AG20443 (cell line): ENCODE measurements around the gene ADORA2A.

ENCODE experiments used
- DNase-seq: peaks from one replicate; pipeline ENCODE4 v3.0.0; 2012; ENCODE audit warnings: low spot score, mixed read lengths

Gene ADORA2A

GRCh38 chr22:24453853-24454252, 26.5 kb downstream of the ADORA2A start:
- DNase-seq: no peak

DNA sequence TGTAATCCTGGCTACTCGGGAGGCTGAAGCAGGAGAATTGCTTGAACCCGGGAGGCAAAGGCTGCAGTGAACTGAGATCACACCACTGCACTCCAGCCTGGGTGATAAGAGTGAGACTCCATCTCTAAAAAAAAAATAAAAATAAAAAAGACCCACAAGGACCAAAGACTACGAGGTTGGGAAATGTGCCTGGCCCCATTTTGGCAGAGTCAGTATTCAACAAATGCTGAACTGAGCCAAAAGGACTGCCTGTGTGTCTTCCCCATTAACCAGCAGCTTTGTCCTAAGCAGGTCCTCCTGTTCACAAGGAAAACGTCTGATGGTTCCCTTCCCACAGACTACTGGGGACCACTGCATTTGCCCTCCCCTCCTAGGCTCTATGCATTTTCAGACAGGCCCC, 27.6 kb downstream of the ADORA2A start:
- DNase-seq: no peak

DNA sequence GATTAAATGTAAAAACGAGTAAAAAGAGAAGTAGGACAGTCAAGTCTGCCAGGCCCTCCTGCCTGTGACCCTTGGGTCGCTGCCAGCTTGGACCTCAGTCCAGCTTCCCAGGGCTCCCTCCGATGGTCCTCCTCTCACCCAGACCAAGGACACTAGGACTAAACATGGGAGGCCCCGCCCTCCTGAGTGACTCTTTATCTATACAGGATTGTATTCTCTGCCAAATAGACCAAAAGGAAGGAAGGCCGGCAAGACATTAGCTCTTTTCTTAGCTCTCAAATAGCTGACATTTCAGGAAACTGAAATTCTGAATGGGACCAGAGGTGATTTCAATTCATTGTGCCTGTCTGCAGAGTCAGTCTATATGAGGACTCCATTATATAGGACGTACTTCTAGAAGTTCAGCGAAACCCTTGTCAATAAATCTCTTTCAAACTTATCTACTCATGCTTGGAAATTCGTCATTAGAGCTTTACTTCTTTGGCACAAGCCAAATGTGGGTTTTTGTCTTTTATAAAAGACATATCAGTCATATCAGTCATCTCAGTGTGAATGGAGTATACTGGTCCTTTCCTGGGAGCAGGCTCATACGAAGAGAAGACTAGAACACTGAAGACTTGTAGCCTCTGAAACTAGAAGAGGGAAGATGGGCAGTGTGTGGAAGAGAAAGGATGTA, 28.5 kb downstream of the ADORA2A start:
- DNase-seq: no peak

DNA sequence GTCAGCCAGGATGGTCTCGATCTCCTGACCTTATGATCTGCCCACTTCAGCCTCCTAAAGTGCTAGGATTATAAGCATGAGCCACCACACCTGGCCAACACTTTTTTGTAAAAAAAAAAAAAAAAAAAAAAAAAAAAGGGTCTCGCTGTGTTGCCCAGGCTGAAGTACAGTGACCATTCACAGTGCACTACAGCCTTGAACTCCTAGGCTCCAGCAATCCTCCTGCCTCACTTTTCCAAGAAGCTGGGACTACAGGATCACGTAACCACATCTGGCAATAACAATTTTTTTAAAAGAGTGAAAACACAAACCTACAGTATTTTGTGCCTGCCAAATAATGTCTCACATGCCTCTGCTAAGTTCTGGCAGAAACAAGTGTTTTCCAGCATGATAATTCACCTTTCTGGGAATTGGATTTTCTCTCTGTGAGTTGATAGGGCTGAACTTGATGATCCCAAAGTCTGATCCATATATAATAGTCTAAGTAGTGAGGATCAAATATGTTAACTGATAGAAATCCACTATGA, 30.6 kb downstream of the ADORA2A start:
- no peak for DNase-seq

- DNase-seq: no peak
Measured at GRCh38 chr22:24459911-24460310, 32.5 kb downstream of the ADORA2A start.

DNA sequence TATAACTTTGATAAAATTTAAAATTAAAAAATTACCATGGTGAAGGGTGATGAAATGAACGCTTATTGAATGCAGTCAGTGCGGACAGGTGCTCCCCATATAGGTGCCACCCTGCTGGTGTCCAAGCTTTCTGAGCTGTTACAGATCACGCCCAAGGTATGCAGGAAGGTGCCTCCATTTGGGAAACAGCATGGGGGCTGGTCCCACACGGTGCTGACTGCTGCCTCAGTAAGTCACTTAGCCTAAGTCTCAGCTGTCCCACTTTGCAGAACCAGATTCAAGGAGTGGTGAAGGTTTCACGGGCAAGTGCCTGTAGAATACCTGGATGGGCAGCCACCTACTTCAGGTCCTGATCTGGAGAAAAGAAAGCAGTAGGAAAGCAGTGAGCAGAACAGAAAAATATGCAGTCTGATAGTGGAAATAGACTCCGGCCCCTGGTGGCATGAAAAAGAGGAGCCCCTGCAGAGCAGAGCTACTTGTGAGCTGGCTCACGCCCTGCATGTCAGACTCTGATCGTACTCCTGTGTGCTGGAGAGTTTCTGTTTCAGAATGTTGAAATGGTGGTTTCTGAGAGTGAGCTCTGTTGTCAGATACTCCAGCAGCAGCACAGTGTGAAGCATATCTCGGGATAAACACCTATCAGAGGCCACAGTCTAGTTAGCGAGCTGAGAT, 33.2 kb downstream of the ADORA2A start:
- no peak for DNase-seq

DNA sequence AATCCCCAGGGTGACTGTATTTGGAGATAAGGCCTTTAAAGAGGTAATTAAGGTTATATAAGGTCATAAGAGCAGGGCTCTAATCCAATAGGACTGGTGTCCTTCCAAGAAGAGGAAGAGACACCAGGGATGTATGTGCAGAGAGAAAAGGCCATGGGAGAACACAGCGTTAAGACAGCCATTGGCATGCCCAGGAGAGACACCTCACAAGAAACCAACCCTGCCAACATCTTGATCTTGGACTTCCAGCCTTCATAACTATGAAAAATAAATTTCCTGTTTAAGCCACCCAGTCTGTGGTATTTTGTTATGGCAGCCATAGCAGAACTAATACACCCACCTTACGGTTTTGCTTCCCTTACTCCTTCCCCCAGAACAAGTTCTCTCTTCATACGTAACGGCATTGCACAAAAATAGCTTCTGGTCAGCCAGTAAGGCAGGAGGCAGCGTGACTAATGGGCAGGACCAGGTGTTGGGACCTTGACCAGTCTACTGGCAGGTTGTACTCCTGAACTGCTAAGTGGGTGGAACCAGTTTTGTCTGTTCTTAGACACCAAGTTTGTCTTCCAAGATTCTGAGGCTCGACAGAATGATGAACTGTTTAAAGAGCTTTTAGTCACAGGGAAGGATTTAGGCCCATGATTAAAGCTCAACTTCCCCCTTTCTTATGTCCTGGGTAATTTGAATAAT, 35.8 kb downstream of the ADORA2A start:
- DNase-seq: no peak

GRCh38 chr22:24465566-24465965, 38.2 kb downstream of the ADORA2A start:
- DNase-seq: no peak

DNA sequence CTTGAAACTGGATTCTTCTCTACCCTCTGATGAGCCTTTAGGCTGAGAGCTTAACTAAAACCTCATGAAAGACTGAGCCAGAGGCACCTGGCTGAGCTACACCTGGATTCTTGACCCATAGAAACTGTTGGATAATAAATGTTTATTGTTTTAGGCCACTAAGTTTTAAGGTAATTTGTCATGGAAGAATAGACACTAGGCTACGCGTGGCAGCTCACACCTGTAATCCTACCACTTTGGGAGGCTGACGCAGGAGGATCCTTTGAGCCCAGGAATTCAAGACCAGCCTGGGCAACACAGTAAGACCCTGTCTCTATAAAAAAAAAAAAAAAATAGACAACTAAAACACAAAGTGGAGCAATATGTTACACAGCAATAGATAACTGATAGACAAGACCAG, 38.6 kb downstream of the ADORA2A start:
- no peak for DNase-seq

DNA sequence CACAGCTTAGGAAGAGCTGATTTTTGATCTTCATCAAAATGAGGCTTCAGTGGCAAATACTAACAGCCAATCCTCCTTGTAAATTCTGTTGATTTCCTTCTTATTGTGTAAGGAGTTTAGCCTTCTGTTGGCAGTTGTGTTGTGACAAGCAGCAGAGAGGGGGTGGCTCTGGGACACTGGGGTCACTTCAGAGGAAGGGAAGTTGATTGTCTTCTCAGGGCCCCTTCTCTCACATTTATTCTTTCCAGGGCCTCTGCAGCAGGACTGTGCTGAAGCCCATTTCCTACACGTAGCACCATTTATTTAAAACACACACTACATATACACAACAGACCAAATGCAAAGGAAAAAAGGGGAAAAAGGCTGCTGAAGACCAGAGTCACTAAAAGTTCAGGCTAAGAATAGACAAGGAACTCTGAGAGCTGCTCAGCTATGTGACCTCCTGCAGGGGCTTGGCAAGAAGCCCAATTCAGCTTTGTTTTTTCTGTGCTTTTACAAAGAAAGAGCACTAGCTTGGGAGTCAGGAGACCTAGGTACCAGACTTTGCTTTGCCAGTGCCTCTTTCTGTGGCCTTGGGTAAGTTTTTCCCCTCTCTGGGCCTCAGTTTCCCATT, 39.4 kb downstream of the ADORA2A start:
- peak; percentile 50 for DNase-seq

DNA sequence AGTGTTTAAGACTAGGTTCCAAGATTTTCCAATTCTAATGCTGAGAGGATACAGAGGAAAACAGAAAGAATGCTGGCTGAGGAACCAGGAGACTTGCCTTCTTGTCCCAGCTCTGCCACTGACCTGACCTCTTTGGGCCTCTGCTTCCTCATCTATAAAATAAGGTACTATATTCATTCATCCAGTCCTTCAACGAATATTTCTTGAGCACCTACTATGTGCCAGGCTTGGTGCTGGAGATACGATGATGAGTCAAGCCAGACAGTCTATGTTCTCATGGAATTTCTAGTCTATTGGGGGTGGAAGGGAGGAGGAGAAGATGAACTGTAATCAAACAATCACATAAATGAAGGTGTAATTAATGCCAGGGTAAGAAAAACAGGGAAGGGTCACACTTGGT, 39.9 kb downstream of the ADORA2A start:
- no peak for DNase-seq

GRCh38 chr22:24471570-24471969, 44.2 kb downstream of the ADORA2A start:
- peak; percentile 51 for DNase-seq

DNA sequence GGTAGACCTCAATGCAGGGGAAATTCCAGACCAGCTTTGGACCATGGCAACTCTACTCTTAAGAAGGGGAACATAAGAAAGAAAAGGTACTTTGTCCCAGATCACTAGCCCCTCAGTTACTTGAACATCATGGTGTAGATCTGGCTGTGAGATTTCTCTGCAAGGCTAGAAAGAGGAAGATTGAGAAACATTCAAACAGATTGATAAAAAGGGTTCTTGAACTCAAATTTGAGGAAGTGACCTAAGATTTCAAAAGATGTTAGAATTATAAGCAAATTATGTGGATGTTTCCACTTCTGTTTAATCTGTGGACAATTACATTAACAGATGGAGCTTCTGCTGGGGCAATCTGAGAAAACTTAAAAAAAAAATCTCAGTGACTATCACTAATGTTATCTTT, 45.9 kb downstream of the ADORA2A start:
- no peak for DNase-seq

DNA sequence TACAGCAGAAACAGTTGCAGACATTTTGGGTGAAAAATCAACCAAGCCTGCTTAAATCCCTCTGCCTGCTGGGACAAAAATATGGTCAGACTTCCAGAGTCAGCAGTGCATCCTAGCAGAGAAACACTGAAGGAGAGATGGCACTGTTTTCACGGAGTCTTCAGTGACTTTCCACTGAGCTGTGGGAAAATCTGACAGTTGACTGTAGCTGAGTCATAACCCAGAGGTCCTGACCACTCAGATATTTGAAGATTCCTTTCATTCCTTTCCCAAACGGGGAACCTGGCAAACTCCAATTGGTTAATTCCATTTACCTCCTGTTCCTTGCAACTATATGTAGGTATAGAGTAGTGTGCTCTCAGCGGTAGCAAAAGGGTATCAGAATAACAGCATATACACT, 46.8 kb downstream of the ADORA2A start:
- peak; percentile 86 for DNase-seq

DNA sequence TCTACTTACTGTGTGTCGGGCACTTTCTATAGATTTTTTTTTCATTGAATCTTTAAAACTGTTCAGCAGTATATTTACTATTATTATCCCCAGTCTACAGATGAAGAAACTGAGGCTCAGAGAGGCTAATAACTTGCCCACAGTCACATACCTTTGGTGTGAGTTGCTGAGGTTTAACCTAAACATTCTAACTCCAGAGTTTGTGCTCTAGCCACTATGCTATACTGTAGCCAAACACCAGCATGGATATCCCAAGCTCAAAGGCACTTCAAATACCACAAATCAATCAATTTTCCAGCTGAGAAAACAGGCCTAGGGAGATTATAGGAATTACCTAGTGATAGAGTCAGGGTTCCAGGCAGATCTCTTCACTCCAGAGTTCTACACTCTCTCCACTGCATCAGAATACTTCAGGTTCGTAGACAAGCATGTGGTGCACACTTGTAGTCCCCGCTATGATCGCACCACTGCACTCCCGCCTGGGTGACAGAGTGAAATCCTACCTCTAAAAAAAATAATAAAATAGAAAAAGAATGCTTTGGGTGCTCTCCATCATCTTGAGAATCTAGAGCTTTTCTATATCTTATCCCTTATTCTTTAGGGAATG, 47.4 kb downstream of the ADORA2A start:
- DNase-seq: no peak

- DNase-seq: no peak
Measured at GRCh38 chr22:24481641-24482040, 54.2 kb downstream of the ADORA2A start.

DNA sequence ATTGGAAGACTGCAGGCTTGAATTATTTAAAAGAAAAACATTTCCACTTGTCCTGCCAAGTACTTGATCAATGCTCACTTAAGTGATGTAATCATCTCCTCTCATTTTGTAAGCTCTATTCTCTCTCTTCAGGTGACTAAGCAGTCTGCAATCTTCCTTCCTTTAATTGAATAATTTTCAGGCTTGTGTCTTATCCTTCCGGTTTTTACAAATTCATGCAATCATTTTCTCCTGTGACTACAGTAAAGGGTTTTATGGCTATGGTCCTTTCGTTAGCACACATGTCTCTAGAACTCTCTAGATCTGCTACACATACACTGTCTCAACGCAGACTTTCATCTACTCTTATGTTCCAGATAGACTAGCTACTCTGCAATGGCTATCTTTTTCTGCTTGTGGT, 55.2 kb downstream of the ADORA2A start:
- peak; percentile 80 for DNase-seq

DNA sequence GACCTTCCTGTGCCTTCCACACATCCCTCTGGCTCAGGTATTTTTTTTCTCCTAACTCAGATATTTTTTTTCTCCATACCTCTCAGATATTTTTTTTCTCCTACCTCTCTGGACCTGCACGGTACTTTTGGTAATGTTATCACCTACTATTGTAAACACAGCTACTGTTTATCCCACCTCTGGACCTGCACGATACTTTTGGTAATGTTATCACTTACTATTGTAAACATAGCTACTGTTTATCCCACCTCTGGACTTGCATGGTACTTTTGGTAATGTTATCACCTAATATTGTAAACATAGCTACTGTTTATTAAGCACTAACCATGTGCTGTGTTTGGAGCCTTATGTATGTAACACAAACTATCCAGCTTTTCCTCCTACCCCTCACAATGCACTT, 55.6 kb downstream of the ADORA2A start:
- no peak for DNase-seq

DNA sequence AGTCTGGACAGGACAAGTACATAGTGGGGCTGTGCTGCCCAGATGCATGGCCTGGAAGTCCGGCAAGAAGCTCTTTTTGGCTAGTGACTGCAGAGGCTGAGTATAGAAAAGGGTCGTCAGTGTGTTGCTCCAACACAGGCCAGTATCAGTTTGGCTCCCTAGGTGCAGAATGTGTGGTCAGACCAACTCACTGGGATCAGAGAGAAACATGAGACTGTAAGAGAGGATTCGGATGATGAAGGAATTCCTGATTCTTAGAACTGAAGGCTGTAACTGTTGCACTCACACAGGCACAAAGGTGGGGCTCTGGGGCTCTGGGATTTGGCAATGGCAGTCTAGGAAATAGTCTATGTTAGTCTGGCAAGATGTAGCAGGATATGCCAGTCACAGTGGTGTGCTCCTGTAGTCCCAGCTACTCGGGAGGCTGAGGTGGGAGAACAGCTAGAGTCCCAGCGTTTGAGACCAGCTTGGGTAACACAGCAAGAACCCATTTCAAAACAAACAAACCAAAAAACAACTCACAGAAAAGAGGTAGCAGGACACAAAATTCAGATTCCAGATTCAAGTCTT, 56.7 kb downstream of the ADORA2A start:
- no peak for DNase-seq

- DNase-seq: no peak
Measured at GRCh38 chr22:24485170-24485569, 57.8 kb downstream of the ADORA2A start.

DNA sequence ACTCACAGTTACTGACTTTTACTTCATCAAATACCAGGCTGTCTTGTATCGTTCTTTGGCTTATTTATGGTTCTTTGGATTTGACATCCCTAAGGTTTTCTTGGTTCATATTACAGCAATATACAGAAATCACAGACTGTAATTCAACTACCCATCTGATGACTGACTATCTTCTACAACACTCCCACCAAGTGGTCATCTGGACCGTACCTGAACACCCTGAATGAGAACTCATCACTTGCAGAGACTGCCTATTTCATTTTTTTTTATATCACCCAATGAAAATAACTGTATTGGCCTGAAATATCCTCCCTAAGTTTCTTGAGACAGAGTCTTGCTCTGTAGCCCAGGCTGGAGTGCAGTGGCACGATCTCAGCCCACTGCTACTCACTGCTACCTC, 58.2 kb downstream of the ADORA2A start:
- no peak for DNase-seq

DNA sequence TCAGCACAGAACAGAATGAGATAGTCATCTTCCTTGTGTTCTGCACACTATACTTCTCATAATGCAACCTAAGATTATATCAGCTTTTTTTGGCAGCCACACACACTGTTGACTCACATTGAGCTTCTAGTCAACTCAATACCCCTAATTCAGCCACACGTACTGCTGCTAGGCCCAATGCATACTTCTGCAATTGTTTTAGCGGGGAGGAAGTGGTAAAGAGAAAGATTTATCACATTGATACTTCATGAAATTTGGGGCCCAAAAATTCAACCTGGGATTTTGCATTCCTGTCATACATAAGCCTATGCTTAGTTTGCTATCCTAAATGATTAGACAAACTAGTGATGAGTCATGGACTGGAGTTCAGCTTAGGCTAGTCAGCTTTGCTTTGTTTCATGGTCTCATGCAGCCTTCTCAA, 59.1 kb downstream of the ADORA2A start:
- peak; percentile 65 for DNase-seq
